WTC11 (cell line): ENCODE measurements around the gene HLA-DQA2. TPM values are rescaled to one million over a fixed set of nuclear protein-coding genes. Genes with fewer than 3 reads are reported as not detected.

Experiments used
- ATAC-seq: fragments of 200-7000 bp; cut with Tn5 transposase; 2 replicates; pipeline ENCODE4 v1.10.0; 2021; ENCODE audit warnings: mild to moderate bottlenecking, moderate library complexity
- CTCF ChIA-PET: fragments of 300-600 bp; sonication (Branson Sonifier 250); formaldehyde crosslinking; loops from one replicate; lab custom pipeline; 2021; ENCODE audit warnings: antibody characterized with exemption; lab: Charles Lee
- POLR2A ChIA-PET: fragments of 350-600 bp; sonication (Branson Sonifier 250); formaldehyde crosslinking; loops from one replicate; lab custom pipeline; 2021; ENCODE audit warnings: antibody characterized with exemption; lab: Charles Lee
- DNase-seq: peaks from one replicate; pipeline ENCODE4 v3.0.0; 2021; ENCODE audit warnings: low spot score
- H3K27ac Mint-ChIP-seq: 2 replicates; pipeline ENCODE4 v1.8.0; 2021; ENCODE audit warnings: mixed read lengths
- H3K27me3 Mint-ChIP-seq: 2 replicates; pipeline ENCODE4 v1.8.0; 2021; ENCODE audit warnings: low read depth, mild to moderate bottlenecking, moderate library complexity, mixed read lengths
- H3K36me3 Mint-ChIP-seq: 2 replicates; pipeline ENCODE4 v1.8.0; 2021; ENCODE audit warnings: mixed read lengths
- H3K4me1 Mint-ChIP-seq: 2 replicates; pipeline ENCODE4 v1.8.0; 2022; ENCODE audit warnings: mixed read lengths
- H3K4me3 Mint-ChIP-seq: 2 replicates; pipeline ENCODE4 v1.8.0; 2021; ENCODE audit warnings: mild to moderate bottlenecking, moderate library complexity, mixed read lengths
- H3K9me3 Mint-ChIP-seq: 2 replicates; pipeline ENCODE4 v1.8.0; 2021; ENCODE audit warnings: mixed read lengths
- CREM ChIP-seq: sonication (generic); formaldehyde crosslinking; IDR thresholded peaks from 2 replicates; pipeline ENCODE4 v1.8.1; 2022; ENCODE audit warnings: mild to moderate bottlenecking, missing genetic modification reagents, moderate library complexity
- ETV6 ChIP-seq: sonication (generic); formaldehyde crosslinking; IDR thresholded peaks from 2 replicates; pipeline ENCODE4 v1.8.1; 2022; ENCODE audit warnings: mild to moderate bottlenecking, missing genetic modification reagents
- GABPB1 ChIP-seq: sonication (generic); formaldehyde crosslinking; IDR thresholded peaks from 2 replicates; pipeline ENCODE4 v1.8.1; 2023; ENCODE audit warnings: mild to moderate bottlenecking, missing genetic modification reagents
- JUN ChIP-seq: sonication (generic); formaldehyde crosslinking; IDR thresholded peaks from 2 replicates; pipeline ENCODE4 v1.8.0; 2023; ENCODE audit warnings: mild to moderate bottlenecking, missing genetic modification reagents
- NFATC4 ChIP-seq: fragments of 250-450 bp; sonication (Bioruptor Pico); IDR thresholded peaks from 2 replicates; pipeline ENCODE4 v1.9.0; 2021; ENCODE audit warnings: mild to moderate bottlenecking
- NFE2L1 ChIP-seq: sonication (generic); formaldehyde crosslinking; IDR thresholded peaks from 2 replicates; pipeline ENCODE4 v1.8.1; 2023; ENCODE audit warnings: missing genetic modification reagents
- RELA ChIP-seq: sonication (generic); formaldehyde crosslinking; IDR thresholded peaks from 2 replicates; pipeline ENCODE4 v1.8.1; 2022; ENCODE audit warnings: missing genetic modification reagents, mild to moderate bottlenecking, borderline replicate concordance
- SMAD3 ChIP-seq: sonication (generic); formaldehyde crosslinking; IDR thresholded peaks from 2 replicates; pipeline ENCODE4 v1.8.0; 2022; ENCODE audit warnings: missing genetic modification reagents, mild to moderate bottlenecking, borderline replicate concordance
- TEAD4 ChIP-seq: sonication (generic); formaldehyde crosslinking; IDR thresholded peaks from 2 replicates; pipeline ENCODE4 v1.8.0; 2022; ENCODE audit warnings: mild to moderate bottlenecking, missing genetic modification reagents
- TP53 ChIP-seq: sonication (generic); formaldehyde crosslinking; IDR thresholded peaks from 2 replicates; pipeline ENCODE4 v1.8.1; 2023; ENCODE audit warnings: mild to moderate bottlenecking, missing genetic modification reagents
- ZNF232 ChIP-seq: sonication (generic); formaldehyde crosslinking; IDR thresholded peaks from 2 replicates; pipeline ENCODE4 v1.8.0; 2022; ENCODE audit warnings: mild to moderate bottlenecking, missing genetic modification reagents
- ZNF263 ChIP-seq: sonication (generic); formaldehyde crosslinking; IDR thresholded peaks from 2 replicates; pipeline ENCODE4 v1.8.1; 2022; ENCODE audit warnings: low read depth, mild to moderate bottlenecking, moderate library complexity, missing genetic modification reagents
- total RNA-seq: library from RNA; stranded (reverse); gene quantifications from 3 replicates; pipeline ENCODE4 v1.2.3, GENCODE V29; 2021
- TF ChIP-seq, protein P1 (sequence below): sonication (generic); formaldehyde crosslinking; IDR thresholded peaks from 2 replicates; pipeline ENCODE4 v1.8.1; 2022; ENCODE audit warnings: missing genetic modification reagents, borderline replicate concordance
- TF ChIP-seq, protein P2 (sequence below): sonication (generic); formaldehyde crosslinking; IDR thresholded peaks from 2 replicates; pipeline ENCODE4 v1.8.1; 2022; ENCODE audit warnings: mild to moderate bottlenecking, moderate library complexity, missing genetic modification reagents
- TF ChIP-seq, protein P3 (sequence below): fragments of 250-450 bp; sonication (Bioruptor Pico); conservative IDR thresholded peaks from 2 replicates; pipeline ENCODE4 v1.9.0; 2021; ENCODE audit warnings: mild to moderate bottlenecking
- TF ChIP-seq, protein P4 (sequence below): sonication (generic); formaldehyde crosslinking; IDR thresholded peaks from 2 replicates; pipeline ENCODE4 v1.8.0; 2023; ENCODE audit warnings: mild to moderate bottlenecking, missing genetic modification reagents
- TF ChIP-seq, protein P5 (sequence below): fragments of 250-450 bp; sonication (Bioruptor Pico); IDR thresholded peaks from 2 replicates; pipeline ENCODE4 v1.9.0; 2021; ENCODE audit warnings: mild to moderate bottlenecking
- TF ChIP-seq, protein P6 (sequence below): sonication (generic); formaldehyde crosslinking; IDR thresholded peaks from 2 replicates; pipeline ENCODE4 v1.8.0; 2022; ENCODE audit warnings: mild to moderate bottlenecking, missing genetic modification reagents
- TF ChIP-seq, protein P7 (sequence below): fragments of 250-450 bp; sonication (Bioruptor Pico); IDR thresholded peaks from 2 replicates; pipeline ENCODE4 v1.9.0; 2021; ENCODE audit warnings: mild to moderate bottlenecking, borderline replicate concordance
- TF ChIP-seq, protein P8 (sequence below): fragments of 250-450 bp; sonication (Bioruptor Pico); IDR thresholded peaks from 2 replicates; pipeline ENCODE4 v1.9.0; 2021; ENCODE audit warnings: mild to moderate bottlenecking

HLA-DQA2 gene
- total RNA-seq, 1 experiment from 2014 or later = not detected

DNA sequence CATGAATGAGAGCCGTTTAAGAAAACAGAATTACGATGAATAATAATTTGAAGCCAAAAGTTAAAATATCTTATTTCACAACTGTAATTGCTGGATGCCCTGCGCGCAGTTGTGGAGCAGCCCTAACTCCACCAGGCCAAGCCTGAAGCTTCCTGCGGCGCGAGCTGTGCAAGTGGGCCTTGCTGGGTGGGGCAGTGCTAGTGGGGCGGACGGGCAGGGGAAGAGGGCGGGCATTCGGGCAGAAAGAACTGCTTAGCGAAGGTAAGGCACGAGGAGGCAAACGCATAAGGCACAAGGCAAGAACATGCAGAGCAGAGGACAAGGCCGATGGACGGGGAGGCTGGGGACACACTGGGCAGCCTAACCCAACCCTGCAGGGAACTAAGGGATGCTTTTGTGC is 19.9 kb downstream of the HLA-DQA2 start (continued):
- TF ChIP-seq TEAD4 (CRISPR knock-in tag) (no peak), NFATC4 (CRISPR knock-in tag) (no peak), CREM (CRISPR knock-in tag) (no peak), ZNF263 (CRISPR knock-in tag) (no peak), GABPB1 (CRISPR knock-in tag) (no peak), JUN (CRISPR knock-in tag) (no peak), ETV6 (no peak)
- TF ChIP-seq, protein P1, sequence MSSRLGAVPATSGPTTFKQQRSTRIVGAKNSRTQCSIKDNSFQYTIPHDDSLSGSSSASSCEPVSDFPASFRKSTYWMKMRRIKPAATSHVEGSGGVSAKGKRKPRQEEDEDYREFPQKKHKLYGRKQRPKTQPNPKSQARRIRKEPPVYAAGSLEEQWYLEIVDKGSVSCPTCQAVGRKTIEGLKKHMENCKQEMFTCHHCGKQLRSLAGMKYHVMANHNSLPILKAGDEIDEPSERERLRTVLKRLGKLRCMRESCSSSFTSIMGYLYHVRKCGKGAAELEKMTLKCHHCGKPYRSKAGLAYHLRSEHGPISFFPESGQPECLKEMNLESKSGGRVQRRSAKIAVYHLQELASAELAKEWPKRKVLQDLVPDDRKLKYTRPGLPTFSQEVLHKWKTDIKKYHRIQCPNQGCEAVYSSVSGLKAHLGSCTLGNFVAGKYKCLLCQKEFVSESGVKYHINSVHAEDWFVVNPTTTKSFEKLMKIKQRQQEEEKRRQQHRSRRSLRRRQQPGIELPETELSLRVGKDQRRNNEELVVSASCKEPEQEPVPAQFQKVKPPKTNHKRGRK = no peak
- TF ChIP-seq, protein P2, sequence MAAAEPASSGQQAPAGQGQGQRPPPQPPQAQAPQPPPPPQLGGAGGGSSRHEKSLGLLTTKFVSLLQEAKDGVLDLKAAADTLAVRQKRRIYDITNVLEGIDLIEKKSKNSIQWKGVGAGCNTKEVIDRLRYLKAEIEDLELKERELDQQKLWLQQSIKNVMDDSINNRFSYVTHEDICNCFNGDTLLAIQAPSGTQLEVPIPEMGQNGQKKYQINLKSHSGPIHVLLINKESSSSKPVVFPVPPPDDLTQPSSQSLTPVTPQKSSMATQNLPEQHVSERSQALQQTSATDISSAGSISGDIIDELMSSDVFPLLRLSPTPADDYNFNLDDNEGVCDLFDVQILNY = no peak
- TF ChIP-seq, protein P3, sequence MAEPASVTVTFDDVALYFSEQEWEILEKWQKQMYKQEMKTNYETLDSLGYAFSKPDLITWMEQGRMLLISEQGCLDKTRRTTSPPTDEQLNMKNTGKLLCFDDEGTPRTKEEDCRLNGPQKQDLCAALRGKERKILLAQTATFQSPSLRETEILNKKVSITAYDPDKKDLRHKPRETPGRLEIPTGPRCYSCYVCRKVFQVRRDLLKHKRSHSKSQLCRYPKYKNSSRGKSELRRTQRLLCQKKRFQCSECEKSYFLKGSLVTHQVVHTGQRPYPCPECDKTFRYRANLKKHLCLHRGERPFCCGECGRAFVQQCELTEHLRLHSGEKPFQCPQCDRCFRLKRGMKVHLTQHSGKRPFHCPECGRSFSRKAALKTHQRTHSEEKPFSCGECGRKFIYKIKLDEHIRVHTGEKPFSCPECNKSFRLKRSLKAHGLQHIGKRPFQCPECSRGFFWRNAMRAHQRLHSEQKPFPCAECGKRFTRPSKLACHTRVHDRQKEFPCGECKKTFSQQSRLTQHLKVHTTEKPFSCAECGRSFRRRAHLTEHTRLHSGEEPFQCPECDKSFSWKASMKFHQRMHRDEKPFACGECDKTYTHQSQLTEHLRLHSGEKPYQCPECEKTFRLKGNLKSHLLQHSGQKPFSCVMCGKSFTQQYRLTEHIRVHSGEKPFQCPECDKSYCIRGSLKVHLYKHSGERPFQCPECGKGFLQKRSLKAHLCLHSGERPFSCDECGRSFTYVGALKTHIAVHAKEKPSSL (CRISPR knock-in tag) = no peak
- TF ChIP-seq, protein P4, sequence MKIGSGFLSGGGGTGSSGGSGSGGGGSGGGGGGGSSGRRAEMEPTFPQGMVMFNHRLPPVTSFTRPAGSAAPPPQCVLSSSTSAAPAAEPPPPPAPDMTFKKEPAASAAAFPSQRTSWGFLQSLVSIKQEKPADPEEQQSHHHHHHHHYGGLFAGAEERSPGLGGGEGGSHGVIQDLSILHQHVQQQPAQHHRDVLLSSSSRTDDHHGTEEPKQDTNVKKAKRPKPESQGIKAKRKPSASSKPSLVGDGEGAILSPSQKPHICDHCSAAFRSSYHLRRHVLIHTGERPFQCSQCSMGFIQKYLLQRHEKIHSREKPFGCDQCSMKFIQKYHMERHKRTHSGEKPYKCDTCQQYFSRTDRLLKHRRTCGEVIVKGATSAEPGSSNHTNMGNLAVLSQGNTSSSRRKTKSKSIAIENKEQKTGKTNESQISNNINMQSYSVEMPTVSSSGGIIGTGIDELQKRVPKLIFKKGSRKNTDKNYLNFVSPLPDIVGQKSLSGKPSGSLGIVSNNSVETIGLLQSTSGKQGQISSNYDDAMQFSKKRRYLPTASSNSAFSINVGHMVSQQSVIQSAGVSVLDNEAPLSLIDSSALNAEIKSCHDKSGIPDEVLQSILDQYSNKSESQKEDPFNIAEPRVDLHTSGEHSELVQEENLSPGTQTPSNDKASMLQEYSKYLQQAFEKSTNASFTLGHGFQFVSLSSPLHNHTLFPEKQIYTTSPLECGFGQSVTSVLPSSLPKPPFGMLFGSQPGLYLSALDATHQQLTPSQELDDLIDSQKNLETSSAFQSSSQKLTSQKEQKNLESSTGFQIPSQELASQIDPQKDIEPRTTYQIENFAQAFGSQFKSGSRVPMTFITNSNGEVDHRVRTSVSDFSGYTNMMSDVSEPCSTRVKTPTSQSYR (CRISPR knock-in tag) = no peak
- TF ChIP-seq, protein P5, sequence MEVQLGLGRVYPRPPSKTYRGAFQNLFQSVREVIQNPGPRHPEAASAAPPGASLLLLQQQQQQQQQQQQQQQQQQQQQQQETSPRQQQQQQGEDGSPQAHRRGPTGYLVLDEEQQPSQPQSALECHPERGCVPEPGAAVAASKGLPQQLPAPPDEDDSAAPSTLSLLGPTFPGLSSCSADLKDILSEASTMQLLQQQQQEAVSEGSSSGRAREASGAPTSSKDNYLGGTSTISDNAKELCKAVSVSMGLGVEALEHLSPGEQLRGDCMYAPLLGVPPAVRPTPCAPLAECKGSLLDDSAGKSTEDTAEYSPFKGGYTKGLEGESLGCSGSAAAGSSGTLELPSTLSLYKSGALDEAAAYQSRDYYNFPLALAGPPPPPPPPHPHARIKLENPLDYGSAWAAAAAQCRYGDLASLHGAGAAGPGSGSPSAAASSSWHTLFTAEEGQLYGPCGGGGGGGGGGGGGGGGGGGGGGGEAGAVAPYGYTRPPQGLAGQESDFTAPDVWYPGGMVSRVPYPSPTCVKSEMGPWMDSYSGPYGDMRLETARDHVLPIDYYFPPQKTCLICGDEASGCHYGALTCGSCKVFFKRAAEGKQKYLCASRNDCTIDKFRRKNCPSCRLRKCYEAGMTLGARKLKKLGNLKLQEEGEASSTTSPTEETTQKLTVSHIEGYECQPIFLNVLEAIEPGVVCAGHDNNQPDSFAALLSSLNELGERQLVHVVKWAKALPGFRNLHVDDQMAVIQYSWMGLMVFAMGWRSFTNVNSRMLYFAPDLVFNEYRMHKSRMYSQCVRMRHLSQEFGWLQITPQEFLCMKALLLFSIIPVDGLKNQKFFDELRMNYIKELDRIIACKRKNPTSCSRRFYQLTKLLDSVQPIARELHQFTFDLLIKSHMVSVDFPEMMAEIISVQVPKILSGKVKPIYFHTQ = no peak

DNA sequence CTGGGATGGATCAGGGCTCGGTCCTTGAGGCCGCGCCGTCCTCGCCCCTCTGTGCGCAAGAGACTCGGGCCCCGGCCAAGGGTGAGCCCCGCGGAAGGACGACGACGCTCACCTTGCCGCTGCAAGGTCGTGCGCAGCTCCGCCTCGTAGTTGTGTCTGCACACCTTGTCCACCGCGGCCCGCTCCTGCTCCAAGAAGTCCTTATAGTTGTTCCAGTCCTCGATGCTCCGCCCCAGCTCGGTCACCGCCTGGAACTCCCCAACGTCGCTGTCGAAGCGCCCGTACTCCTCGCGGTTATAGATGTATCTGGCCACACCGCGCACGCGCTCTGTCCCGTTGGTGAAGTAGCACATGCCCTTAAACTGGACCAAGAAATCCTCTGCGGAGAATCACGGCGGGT is 20.4 kb downstream of the HLA-DQA2 start:
- H3K4me1 Mint-ChIP-seq = peaks cover 12% of the 10 kb centered on the region
- no peak overlapping the region for H3K27ac Mint-ChIP-seq
- H3K36me3 Mint-ChIP-seq = no peaks in the 10 kb centered on the region
- no peak overlapping the region for H3K4me3 Mint-ChIP-seq
- no peak for ATAC-seq
- ChIA-PET CTCF (interaction anchor here (1.0 to 1.3 kb wide), 3 partner anchors 97 to 348 kb away, joined by 3 to 8 read pairs (median 3); no protein-coding TSS in a partner anchor), POLR2A (no interaction called here)
- peaks cover 24% of the 10 kb centered on the region for H3K27me3 Mint-ChIP-seq
- no peaks in the 10 kb centered on the region for H3K9me3 Mint-ChIP-seq
- no peak for DNase-seq
- TF ChIP-seq ZNF232 (no peak), SMAD3 (CRISPR knock-in tag) (no peak), TP53 (CRISPR knock-in tag) (no peak), ZNF263 (CRISPR knock-in tag) (no peak), TEAD4 (CRISPR knock-in tag) (no peak), NFE2L1 (no peak), RELA (no peak)
- TF ChIP-seq, protein P6, sequence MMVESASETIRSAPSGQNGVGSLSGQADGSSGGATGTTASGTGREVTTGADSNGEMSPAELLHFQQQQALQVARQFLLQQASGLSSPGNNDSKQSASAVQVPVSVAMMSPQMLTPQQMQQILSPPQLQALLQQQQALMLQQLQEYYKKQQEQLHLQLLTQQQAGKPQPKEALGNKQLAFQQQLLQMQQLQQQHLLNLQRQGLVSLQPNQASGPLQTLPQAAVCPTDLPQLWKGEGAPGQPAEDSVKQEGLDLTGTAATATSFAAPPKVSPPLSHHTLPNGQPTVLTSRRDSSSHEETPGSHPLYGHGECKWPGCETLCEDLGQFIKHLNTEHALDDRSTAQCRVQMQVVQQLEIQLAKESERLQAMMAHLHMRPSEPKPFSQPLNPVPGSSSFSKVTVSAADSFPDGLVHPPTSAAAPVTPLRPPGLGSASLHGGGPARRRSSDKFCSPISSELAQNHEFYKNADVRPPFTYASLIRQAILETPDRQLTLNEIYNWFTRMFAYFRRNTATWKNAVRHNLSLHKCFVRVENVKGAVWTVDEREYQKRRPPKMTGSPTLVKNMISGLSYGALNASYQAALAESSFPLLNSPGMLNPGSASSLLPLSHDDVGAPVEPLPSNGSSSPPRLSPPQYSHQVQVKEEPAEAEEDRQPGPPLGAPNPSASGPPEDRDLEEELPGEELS (CRISPR knock-in tag) = no peak
- TF ChIP-seq, protein P7, sequence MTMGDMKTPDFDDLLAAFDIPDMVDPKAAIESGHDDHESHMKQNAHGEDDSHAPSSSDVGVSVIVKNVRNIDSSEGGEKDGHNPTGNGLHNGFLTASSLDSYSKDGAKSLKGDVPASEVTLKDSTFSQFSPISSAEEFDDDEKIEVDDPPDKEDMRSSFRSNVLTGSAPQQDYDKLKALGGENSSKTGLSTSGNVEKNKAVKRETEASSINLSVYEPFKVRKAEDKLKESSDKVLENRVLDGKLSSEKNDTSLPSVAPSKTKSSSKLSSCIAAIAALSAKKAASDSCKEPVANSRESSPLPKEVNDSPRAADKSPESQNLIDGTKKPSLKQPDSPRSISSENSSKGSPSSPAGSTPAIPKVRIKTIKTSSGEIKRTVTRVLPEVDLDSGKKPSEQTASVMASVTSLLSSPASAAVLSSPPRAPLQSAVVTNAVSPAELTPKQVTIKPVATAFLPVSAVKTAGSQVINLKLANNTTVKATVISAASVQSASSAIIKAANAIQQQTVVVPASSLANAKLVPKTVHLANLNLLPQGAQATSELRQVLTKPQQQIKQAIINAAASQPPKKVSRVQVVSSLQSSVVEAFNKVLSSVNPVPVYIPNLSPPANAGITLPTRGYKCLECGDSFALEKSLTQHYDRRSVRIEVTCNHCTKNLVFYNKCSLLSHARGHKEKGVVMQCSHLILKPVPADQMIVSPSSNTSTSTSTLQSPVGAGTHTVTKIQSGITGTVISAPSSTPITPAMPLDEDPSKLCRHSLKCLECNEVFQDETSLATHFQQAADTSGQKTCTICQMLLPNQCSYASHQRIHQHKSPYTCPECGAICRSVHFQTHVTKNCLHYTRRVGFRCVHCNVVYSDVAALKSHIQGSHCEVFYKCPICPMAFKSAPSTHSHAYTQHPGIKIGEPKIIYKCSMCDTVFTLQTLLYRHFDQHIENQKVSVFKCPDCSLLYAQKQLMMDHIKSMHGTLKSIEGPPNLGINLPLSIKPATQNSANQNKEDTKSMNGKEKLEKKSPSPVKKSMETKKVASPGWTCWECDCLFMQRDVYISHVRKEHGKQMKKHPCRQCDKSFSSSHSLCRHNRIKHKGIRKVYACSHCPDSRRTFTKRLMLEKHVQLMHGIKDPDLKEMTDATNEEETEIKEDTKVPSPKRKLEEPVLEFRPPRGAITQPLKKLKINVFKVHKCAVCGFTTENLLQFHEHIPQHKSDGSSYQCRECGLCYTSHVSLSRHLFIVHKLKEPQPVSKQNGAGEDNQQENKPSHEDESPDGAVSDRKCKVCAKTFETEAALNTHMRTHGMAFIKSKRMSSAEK = no peak
- TF ChIP-seq, protein P8, sequence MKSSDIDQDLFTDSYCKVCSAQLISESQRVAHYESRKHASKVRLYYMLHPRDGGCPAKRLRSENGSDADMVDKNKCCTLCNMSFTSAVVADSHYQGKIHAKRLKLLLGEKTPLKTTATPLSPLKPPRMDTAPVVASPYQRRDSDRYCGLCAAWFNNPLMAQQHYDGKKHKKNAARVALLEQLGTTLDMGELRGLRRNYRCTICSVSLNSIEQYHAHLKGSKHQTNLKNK (CRISPR knock-in tag) = no peak
